ENCODE results near the gene CHAD. TPM values are rescaled to one million over a fixed set of nuclear protein-coding genes. Genes with fewer than 3 reads are reported as not detected.

Gene CHAD
- polyA plus RNA-seq, 1 experiment, result not detected

DNA sequence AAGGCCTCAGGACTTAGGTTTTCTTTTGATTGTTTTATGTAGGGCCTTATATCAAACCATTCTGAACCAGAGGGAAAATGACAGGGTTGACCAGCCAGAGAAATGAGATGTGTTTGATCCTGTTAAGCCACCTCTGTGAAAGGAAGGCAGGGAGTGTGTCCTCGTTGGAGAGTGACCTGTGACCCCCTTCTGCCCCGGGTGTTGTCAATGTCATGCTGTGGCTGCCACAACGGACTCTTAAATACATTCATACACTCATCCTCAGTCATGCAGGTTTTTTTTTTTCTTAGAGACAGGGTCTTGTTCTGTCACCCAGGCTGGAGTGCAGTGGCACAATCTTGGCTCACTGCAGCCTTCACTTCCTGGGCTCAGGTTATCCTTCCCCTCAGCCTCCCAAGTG is 45.7 kb upstream of the CHAD start:
- ChIA-PET POLR2A (no interaction called here), CTCF (interaction anchor here (0.8 to 3.5 kb wide), 3 partner anchors 8 to 36 kb away, joined by 3 to 14 read pairs (median 3); no protein-coding TSS in a partner anchor)
- peaks cover 2% of the 10 kb centered on the region; the same call in 1 of the 2 replicates for H3K27me3 ChIP-seq (ENCODE audit: control insufficient read depth, insufficient read depth, low read length)
- H3K36me3 ChIP-seq (ENCODE audit: control insufficient read depth, insufficient read depth, low read length), result no peaks in the 10 kb centered on the region
- no peak for DNase-seq (ENCODE audit: low read depth)
- TF ChIP-seq, protein P1, sequence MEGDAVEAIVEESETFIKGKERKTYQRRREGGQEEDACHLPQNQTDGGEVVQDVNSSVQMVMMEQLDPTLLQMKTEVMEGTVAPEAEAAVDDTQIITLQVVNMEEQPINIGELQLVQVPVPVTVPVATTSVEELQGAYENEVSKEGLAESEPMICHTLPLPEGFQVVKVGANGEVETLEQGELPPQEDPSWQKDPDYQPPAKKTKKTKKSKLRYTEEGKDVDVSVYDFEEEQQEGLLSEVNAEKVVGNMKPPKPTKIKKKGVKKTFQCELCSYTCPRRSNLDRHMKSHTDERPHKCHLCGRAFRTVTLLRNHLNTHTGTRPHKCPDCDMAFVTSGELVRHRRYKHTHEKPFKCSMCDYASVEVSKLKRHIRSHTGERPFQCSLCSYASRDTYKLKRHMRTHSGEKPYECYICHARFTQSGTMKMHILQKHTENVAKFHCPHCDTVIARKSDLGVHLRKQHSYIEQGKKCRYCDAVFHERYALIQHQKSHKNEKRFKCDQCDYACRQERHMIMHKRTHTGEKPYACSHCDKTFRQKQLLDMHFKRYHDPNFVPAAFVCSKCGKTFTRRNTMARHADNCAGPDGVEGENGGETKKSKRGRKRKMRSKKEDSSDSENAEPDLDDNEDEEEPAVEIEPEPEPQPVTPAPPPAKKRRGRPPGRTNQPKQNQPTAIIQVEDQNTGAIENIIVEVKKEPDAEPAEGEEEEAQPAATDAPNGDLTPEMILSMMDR (IDR thresholded peaks at IDR 0.05; ENCODE audit: insufficient read depth, low read depth, low read length), result no peak
- no peak overlapping the region for H3K4me3 ChIP-seq (ENCODE audit: low read depth, low read length)

DNA sequence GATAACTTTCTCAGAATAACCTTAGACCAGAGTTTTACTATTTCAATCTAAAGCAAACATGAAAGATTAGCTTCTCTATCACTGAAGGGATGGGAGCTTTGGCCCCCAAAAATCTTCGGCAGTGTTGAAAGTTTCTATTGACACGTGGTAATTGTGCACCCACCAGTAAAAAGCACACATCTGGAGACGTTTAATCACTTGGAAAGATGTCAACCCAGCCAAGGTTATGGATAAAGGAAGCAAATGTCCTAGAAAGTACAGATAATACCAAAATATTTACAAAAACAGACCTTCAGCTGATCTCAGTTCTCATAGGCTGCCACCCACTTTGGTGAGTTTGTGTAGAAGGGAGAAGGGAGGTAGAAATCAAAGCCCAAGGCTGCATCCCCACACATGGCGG is 44.8 kb upstream of the CHAD start:
- POLR2A ChIA-PET, result no interaction called here
- Histone ChIP-seq H3K4me3 (ENCODE audit: low read depth, low read length) (no peak overlapping the region), H3K36me3 (ENCODE audit: control insufficient read depth, insufficient read depth, low read length) (no peaks in the 10 kb centered on the region), H3K27me3 (ENCODE audit: control insufficient read depth, insufficient read depth, low read length) (peaks cover 2% of the 10 kb centered on the region; the same call in 1 of the 2 replicates)
- CTCF ChIA-PET, result interaction anchor here (0.8 kb wide), 1 partner anchor 29 kb away, joined by 3 read pairs; no protein-coding TSS in a partner anchor
- TF ChIP-seq, protein P1 (IDR thresholded peaks at IDR 0.05; ENCODE audit: insufficient read depth, low read depth, low read length), result no peak
- no peak for DNase-seq (ENCODE audit: low read depth)

DNA sequence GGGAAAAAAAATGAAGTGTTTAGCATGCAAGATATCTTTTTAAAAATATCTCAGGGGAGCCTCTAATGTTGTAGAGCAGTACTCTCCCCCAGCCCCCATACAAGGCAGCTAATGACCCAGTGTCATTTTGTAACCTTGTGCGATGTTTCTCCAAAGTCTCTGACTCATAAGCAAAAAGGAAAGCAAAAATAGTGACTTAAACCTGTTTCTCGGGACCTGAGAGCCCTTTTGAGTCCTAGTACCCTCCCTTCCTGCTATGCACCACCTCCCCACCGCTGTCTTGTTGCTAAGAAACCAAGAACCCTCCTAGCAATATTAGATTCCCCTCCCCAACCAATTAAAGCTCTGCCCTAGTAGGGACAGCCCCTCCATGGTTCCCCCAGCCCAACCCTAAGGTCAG is 42.4 kb upstream of the CHAD start:
- no peak for DNase-seq (ENCODE audit: low read depth)
- CTCF ChIA-PET, result interaction anchor here (1.6 kb wide), 1 partner anchor 32 kb away, joined by 4 read pairs; the partner anchor contains the start of gene RSAD1
- POLR2A ChIA-PET, result no interaction called here
- Histone ChIP-seq H3K27me3 (ENCODE audit: control insufficient read depth, insufficient read depth, low read length) (peaks cover 2% of the 10 kb centered on the region; the same call in 1 of the 2 replicates), H3K36me3 (ENCODE audit: control insufficient read depth, insufficient read depth, low read length) (no peaks in the 10 kb centered on the region), H3K4me3 (ENCODE audit: low read depth, low read length) (no peak overlapping the region)
- TF ChIP-seq, protein P1 (IDR thresholded peaks at IDR 0.05; ENCODE audit: insufficient read depth, low read depth, low read length), result no peak

DNA sequence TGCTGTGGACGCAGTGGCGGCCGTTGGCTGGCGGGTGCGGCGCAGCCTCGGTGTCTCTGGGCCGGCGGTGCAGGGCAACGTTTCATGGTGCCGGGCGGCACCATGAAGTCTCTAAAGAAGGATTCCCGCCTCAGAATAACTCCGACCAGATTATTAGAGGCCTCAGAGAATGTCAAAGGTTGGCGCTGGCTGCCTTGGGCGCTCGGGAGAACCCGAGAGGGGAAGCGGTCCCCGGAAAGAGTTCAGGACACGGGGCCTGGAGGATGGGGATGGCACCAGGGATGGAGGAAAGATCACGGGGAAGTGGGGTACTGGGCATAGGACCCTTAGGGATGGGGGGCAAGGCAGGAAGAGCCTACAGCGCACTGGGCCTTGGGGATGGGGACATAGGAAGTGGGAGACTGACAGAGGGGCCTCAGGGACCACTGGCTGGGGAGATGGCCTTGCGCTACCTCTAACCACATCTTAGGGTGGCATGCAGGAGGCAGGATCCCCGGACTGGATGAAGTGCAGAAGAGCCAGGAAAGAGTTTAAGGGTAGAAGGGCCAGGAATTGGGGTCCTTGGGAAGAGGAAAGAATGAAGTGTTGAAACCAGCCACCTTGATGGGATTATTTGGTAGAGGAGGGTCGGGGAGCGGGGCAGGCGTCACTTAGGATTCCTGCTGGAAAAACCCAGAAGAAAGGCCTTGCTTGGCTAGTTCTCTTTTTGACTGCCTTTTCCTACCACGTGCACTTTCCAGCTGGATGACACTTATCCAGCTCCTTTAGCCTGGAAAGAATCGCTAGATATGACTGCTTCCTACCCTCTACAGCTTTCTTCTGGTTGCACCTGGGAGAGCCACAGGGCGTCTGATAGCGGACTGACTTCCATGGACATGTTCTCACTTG is 40.1 kb upstream of the CHAD start:
- DNase-seq (ENCODE audit: low read depth), result no peak
- Histone ChIP-seq H3K4me3 (ENCODE audit: low read depth, low read length) (peak overlapping the region; percentile 49), H3K27me3 (ENCODE audit: control insufficient read depth, insufficient read depth, low read length) (no peaks in the 10 kb centered on the region), H3K36me3 (ENCODE audit: control insufficient read depth, insufficient read depth, low read length) (no peaks in the 10 kb centered on the region)
- ChIA-PET POLR2A (no interaction called here), CTCF (interaction anchor here (0.7 to 1.5 kb wide), 3 partner anchors 8 to 27 kb away, joined by 3 to 6 read pairs (median 4); no protein-coding TSS in a partner anchor)
- TF ChIP-seq, protein P1 (IDR thresholded peaks at IDR 0.05; ENCODE audit: insufficient read depth, low read depth, low read length), result no peak

DNA sequence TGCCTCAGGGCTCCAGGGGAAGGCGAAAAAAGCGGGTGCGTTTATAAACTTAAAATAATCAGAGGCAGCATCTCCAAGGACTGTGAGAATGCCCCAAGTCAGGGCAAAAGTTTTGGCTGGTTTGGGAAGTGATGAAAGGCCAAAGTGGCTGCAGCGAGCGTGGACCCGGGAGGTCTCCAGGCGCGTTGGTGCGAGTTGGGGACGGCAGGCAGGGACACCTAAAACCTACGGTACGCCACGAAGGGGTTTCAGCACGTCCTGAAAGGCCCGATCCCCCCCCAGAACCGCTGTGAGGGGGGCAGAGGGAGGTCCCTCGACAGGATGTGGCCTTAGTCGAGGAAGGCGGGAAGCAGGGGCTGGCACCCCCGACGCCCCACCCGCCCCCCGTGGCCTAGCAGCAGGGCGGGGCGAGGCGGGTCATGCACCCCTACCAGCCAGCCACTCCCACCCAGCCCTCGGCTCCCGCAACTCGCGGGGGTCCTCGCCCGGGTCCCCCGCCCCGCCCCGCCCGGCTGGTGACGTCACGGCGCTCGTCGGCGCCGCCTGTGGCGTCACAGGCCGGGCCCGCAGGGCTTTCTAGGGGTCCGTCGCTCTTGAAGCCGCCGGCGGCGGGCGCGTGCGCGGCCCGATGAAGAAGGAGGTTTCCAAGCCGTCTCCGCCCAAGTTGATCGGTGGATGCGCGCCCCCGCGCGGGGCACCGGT is 39.3 kb upstream of the CHAD start, which contains the start of gene MYCBPAP:
TSS of gene MYCBPAP (plus strand) at position 569 of the 702 bp plus-strand sequence. CDS start 236 bp downstream, outside the sequence.
- POLR2A ChIA-PET, result no interaction called here

More for the DNA sequence above, 39.3 kb upstream of the CHAD start, which contains the start of gene MYCBPAP:
- CTCF ChIA-PET, result interaction anchor here (0.9 kb wide), 1 partner anchor 118 kb away, joined by 3 read pairs; no protein-coding TSS in a partner anchor
- no peak for DNase-seq (ENCODE audit: low read depth)
- no peaks in the 10 kb centered on the region for H3K36me3 ChIP-seq (ENCODE audit: control insufficient read depth, insufficient read depth, low read length)
- peak within 1 kb of the TSS; percentile 49 for H3K4me3 ChIP-seq (ENCODE audit: low read depth, low read length)
- TF ChIP-seq, protein P1 (IDR thresholded peaks at IDR 0.05; ENCODE audit: insufficient read depth, low read depth, low read length), result peak; percentile 33; the same call in 1 of the 2 replicates
- H3K27me3 ChIP-seq (ENCODE audit: control insufficient read depth, insufficient read depth, low read length), result no peaks in the 10 kb centered on the region
